ENCODE results near the gene AGFG1.

Gene AGFG1

GRCh38 chr2:227545990-227546389, 74.0 kb downstream of the AGFG1 start:
- TF ChIP-seq, protein P1, sequence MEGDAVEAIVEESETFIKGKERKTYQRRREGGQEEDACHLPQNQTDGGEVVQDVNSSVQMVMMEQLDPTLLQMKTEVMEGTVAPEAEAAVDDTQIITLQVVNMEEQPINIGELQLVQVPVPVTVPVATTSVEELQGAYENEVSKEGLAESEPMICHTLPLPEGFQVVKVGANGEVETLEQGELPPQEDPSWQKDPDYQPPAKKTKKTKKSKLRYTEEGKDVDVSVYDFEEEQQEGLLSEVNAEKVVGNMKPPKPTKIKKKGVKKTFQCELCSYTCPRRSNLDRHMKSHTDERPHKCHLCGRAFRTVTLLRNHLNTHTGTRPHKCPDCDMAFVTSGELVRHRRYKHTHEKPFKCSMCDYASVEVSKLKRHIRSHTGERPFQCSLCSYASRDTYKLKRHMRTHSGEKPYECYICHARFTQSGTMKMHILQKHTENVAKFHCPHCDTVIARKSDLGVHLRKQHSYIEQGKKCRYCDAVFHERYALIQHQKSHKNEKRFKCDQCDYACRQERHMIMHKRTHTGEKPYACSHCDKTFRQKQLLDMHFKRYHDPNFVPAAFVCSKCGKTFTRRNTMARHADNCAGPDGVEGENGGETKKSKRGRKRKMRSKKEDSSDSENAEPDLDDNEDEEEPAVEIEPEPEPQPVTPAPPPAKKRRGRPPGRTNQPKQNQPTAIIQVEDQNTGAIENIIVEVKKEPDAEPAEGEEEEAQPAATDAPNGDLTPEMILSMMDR (IDR thresholded peaks at IDR 0.05; ENCODE audit: low read depth, low read length) = peak; percentile 20
- no peak overlapping the region for H3K4me3 ChIP-seq (ENCODE audit: low read depth, low read length)
- in situ Hi-C loops (cut with HindIII; ENCODE audit: low sequenced_read_pairs) = no loop called here
- DNase-seq (ENCODE audit: low read depth, low spot score) = no peak

- H3K4me3 ChIP-seq (ENCODE audit: low read depth, low read length) = no peak overlapping the region
- TF ChIP-seq, protein P1 (IDR thresholded peaks at IDR 0.05; ENCODE audit: low read depth, low read length) = no peak
- in situ Hi-C loops (cut with HindIII; ENCODE audit: low sequenced_read_pairs) = no loop called here
- DNase-seq (ENCODE audit: low read depth, low spot score) = no peak
Observed at GRCh38 chr2:227551836-227552235, 79.9 kb downstream of the AGFG1 start.

DNA sequence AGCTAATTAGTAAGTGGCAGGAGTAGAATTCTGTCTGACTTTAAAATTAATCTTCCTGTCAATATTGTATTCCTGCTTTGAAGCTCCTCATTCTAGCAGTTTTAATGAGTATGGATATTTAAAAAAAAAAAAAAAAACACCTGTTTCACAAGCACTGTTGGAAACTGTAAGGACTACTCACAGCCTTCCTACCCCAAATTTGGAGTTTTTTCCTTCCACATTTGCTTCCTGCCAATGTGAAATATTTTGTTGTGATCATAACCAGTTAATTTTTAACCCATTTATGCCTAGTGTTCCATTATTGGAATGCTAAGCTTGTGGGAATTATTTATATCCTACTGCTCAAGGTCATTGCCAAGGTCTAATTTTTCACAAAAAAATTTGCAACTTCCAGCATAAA, 90.6 kb downstream of the AGFG1 start:
- TF ChIP-seq, protein P1 (IDR thresholded peaks at IDR 0.05; ENCODE audit: low read depth, low read length) = no peak
- in situ Hi-C loops (cut with HindIII; ENCODE audit: low sequenced_read_pairs) = no loop called here
- no peak overlapping the region for H3K4me3 ChIP-seq (ENCODE audit: low read depth, low read length)
- no peak for DNase-seq (ENCODE audit: low read depth, low spot score)

- no peak overlapping the region for H3K4me3 ChIP-seq (ENCODE audit: low read depth, low read length)
- TF ChIP-seq, protein P1 (IDR thresholded peaks at IDR 0.05; ENCODE audit: low read depth, low read length) = no peak
- in situ Hi-C loops (cut with HindIII; ENCODE audit: low sequenced_read_pairs) = no loop called here
- DNase-seq (ENCODE audit: low read depth, low spot score) = no peak
Observed at GRCh38 chr2:227565080-227565479, 93.1 kb downstream of the AGFG1 start.

- in situ Hi-C loops (cut with HindIII; ENCODE audit: low sequenced_read_pairs) = no loop called here
- DNase-seq (ENCODE audit: low read depth, low spot score) = no peak
- no peak overlapping the region for H3K4me3 ChIP-seq (ENCODE audit: low read depth, low read length)
- TF ChIP-seq, protein P1 (IDR thresholded peaks at IDR 0.05; ENCODE audit: low read depth, low read length) = no peak
Observed at GRCh38 chr2:227566012-227566411, 94.1 kb downstream of the AGFG1 start.

DNA sequence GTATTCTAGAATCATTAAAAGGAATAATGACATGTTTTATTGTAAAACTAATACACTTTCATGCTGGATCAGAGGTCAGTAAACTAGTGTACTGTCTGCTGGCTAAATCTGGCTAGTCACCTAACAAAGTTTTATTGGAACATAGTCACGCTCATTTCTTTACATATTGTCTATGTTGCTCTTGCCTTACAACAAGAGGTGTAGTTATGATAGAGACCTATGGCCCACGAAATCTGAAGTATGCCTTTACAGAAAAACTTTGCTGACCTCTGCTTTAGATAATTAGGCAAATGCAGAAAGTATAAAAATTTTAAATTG, 96.9 kb downstream of the AGFG1 start:
- no peak overlapping the region for H3K4me3 ChIP-seq (ENCODE audit: low read depth, low read length)
- in situ Hi-C loops (cut with HindIII; ENCODE audit: low sequenced_read_pairs) = no loop called here
- TF ChIP-seq, protein P1 (IDR thresholded peaks at IDR 0.05; ENCODE audit: low read depth, low read length) = no peak
- DNase-seq (ENCODE audit: low read depth, low spot score) = no peak

GRCh38 chr2:227570615-227571014, 98.7 kb downstream of the AGFG1 start:
- no peak overlapping the region for H3K4me3 ChIP-seq (ENCODE audit: low read depth, low read length)
- DNase-seq (ENCODE audit: low read depth, low spot score) = no peak

More at GRCh38 chr2:227570615-227571014, 98.7 kb downstream of the AGFG1 start:
- in situ Hi-C loops (cut with HindIII; ENCODE audit: low sequenced_read_pairs) = no loop called here
- TF ChIP-seq, protein P1 (IDR thresholded peaks at IDR 0.05; ENCODE audit: low read depth, low read length) = no peak

Measured in astrocyte of the spinal cord (primary cell).